ENCODE measurements around the gene ARL14EP.

DNA sequence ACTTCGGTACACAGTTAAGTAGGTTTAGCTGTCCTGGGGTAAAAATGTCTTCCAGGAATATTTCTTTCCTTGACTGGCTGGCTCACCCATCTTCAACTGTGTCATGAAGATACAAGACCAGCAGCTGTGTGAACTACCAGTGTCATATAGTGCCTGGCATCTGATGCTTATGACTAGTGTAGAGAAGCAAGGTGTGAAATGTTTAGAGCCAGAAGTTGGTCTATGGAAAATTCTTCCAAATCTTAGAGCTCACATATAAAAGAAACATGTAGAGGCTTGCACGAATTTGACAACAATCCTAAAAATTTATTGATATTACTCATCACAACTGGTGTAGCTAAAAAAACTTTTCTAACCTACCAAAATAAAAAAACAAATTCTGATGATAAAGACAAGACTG lies 54.4 kb downstream of the ARL14EP start:
- TF ChIP-seq EZH2 (IDR thresholded peaks at IDR 0.05; ENCODE audit: low read length, missing control alignments): no peak
- TF ChIP-seq, protein P1, sequence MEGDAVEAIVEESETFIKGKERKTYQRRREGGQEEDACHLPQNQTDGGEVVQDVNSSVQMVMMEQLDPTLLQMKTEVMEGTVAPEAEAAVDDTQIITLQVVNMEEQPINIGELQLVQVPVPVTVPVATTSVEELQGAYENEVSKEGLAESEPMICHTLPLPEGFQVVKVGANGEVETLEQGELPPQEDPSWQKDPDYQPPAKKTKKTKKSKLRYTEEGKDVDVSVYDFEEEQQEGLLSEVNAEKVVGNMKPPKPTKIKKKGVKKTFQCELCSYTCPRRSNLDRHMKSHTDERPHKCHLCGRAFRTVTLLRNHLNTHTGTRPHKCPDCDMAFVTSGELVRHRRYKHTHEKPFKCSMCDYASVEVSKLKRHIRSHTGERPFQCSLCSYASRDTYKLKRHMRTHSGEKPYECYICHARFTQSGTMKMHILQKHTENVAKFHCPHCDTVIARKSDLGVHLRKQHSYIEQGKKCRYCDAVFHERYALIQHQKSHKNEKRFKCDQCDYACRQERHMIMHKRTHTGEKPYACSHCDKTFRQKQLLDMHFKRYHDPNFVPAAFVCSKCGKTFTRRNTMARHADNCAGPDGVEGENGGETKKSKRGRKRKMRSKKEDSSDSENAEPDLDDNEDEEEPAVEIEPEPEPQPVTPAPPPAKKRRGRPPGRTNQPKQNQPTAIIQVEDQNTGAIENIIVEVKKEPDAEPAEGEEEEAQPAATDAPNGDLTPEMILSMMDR (conservative IDR thresholded peaks at IDR 0.05 in 1 of 2, IDR thresholded peaks at IDR 0.05 in 1 of 2; ENCODE audit: low read depth in 1 of 2, low read length in 2 of 2): no peak
